OCI-LY1 (cell line): ENCODE results near the gene ABCB11.

Source experiments
- H2AFZ ChIP-seq: fragments of 200-600 bp; sonication (generic), shearing (Covaris generic); 2 replicates; pipeline ENCODE4 v1.6.0; 2014; ENCODE audit warnings: antibody characterized with exemption, mild to moderate bottlenecking, low read length
- H3F3A ChIP-seq: fragments of 200-600 bp; sonication (generic), shearing (Covaris generic); 2 replicates; pipeline ENCODE4 v1.6.0; 2014; ENCODE audit warnings: mild to moderate bottlenecking, antibody characterized with exemption, low read length, moderate library complexity; ENCODE audit not compliant: insufficient read depth
- H3K27ac ChIP-seq: fragments of 200-600 bp; sonication (generic); 2 replicates; pipeline ENCODE4 v1.5.1; 2014; ENCODE audit warnings: low read length, mixed run types, mild to moderate bottlenecking, low read depth; ENCODE audit not compliant: poor library complexity, severe bottlenecking
- H3K27me3 ChIP-seq: fragments of 200-600 bp; sonication (generic); 2 replicates; pipeline ENCODE4 v1.6.0; 2014; ENCODE audit warnings: antibody characterized with exemption, mild to moderate bottlenecking, low read length, moderate library complexity; ENCODE audit not compliant: insufficient read depth
- H3K36me3 ChIP-seq: fragments of 200-600 bp; sonication (generic); 2 replicates; pipeline ENCODE4 v1.6.1; 2014; ENCODE audit warnings: mild to moderate bottlenecking, antibody characterized with exemption, low read length, moderate library complexity, mixed read lengths; ENCODE audit not compliant: insufficient read depth
- H3K4me1 ChIP-seq: fragments of 200-600 bp; sonication (generic); 2 replicates; pipeline ENCODE4 v1.5.1; 2014; ENCODE audit warnings: mild to moderate bottlenecking, low read length, moderate library complexity; ENCODE audit not compliant: insufficient read depth, severe bottlenecking
- H3K4me2 ChIP-seq: fragments of 200-600 bp; sonication (generic), shearing (Covaris generic); 2 replicates; pipeline ENCODE4 v1.6.1; 2014; ENCODE audit warnings: low read length
- H3K4me3 ChIP-seq: fragments of 200-600 bp; sonication (generic); 2 replicates; pipeline ENCODE4 v1.5.1; 2014; ENCODE audit warnings: low read length, low read depth, mild to moderate bottlenecking, mixed read lengths; ENCODE audit not compliant: poor library complexity, severe bottlenecking
- H3K79me2 ChIP-seq: fragments of 200-600 bp; shearing (Covaris generic); 2 replicates; pipeline ENCODE4 v1.6.1; 2016; ENCODE audit warnings: mixed run types, low read length, mixed read lengths; ENCODE audit not compliant: insufficient read depth
- H3K9ac ChIP-seq: fragments of 200-600 bp; sonication (generic), shearing (Covaris generic); 2 replicates; pipeline ENCODE4 v1.6.1; 2014; ENCODE audit warnings: mild to moderate bottlenecking, low read length, mixed read lengths
- H3K9me2 ChIP-seq: fragments of 200-600 bp; sonication (generic), shearing (Covaris generic); 2 replicates; pipeline ENCODE4 v1.6.1; 2014; ENCODE audit warnings: low read depth, mild to moderate bottlenecking, low read length, mixed read lengths
- H3K9me3 ChIP-seq: fragments of 200-600 bp; shearing (Covaris generic); 2 replicates; pipeline ENCODE4 v1.6.1; 2014; ENCODE audit warnings: low read length, mixed read lengths
- H4K20me1 ChIP-seq: fragments of 200-600 bp; sonication (generic), shearing (Covaris generic); 2 replicates; pipeline ENCODE4 v1.6.0; 2016; ENCODE audit warnings: mild to moderate bottlenecking, low read length; ENCODE audit not compliant: insufficient read depth
- EZH2 ChIP-seq: fragments of 200-600 bp; sonication (generic), shearing (Covaris generic); IDR thresholded peaks from 2 replicates; pipeline ENCODE4 v1.8.0; 2017; ENCODE audit warnings: borderline replicate concordance, mixed run types, mild to moderate bottlenecking, antibody characterized with exemption, low read length, moderate library complexity, mixed read lengths
- TF ChIP-seq, protein P1 (sequence below): fragments of 200-600 bp; sonication (generic), shearing (Covaris generic); IDR thresholded peaks from 2 replicates; pipeline ENCODE4 v1.5.1; 2017; ENCODE audit warnings: mild to moderate bottlenecking, antibody characterized with exemption, low read length, moderate library complexity, mixed read lengths

The ABCB11 gene

DNA sequence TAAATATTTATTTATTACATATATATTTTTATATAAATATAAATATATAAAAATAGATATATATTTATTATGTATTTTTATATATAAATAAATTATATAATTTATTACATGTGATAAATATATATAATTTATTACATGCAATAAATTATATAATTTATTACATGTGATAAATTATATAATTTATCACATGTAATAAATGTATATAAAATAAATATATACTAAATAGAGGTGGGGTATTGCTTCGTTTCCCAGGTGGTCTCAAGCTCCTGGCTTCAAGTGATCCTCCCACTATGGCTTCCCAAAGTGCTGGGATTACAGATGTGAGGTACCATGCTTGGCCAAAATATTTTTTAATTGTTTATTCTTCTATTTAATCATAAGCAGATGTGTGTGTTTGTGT is 133.7 kb downstream of the ABCB11 start:
- TF ChIP-seq EZH2: no peak
- TF ChIP-seq, protein P1, sequence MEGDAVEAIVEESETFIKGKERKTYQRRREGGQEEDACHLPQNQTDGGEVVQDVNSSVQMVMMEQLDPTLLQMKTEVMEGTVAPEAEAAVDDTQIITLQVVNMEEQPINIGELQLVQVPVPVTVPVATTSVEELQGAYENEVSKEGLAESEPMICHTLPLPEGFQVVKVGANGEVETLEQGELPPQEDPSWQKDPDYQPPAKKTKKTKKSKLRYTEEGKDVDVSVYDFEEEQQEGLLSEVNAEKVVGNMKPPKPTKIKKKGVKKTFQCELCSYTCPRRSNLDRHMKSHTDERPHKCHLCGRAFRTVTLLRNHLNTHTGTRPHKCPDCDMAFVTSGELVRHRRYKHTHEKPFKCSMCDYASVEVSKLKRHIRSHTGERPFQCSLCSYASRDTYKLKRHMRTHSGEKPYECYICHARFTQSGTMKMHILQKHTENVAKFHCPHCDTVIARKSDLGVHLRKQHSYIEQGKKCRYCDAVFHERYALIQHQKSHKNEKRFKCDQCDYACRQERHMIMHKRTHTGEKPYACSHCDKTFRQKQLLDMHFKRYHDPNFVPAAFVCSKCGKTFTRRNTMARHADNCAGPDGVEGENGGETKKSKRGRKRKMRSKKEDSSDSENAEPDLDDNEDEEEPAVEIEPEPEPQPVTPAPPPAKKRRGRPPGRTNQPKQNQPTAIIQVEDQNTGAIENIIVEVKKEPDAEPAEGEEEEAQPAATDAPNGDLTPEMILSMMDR: no peak
- no peak overlapping the region for H3K4me3 ChIP-seq
- H3K27ac ChIP-seq: no peak overlapping the region

DNA sequence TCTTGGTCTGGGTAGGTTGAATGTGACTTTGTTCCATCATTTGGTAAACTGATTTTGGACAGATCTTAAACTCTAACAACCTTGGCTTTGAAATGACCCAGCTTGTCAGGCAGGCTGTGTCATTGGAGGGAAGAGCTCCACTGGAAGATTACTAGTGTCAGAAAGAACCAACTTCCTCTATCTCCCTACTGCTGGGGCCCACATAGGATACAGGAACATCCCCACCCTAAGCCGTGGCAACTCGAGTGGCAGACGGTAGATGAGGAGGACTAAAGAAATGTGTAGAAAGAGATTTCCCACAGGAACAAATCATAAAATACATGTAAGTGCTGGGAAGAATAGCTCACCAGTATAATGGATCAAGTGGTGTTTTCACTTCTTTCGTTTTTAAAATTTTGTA is 134.3 kb downstream of the ABCB11 start:
- Histone ChIP-seq H3K36me3 (no peaks in the 10 kb centered on the region), H3K27me3 (no peaks in the 10 kb centered on the region), H3K4me3 (no peak overlapping the region), H3K9me3 (no peaks in the 10 kb centered on the region), H2AFZ (no peak overlapping the region), H3K4me1 (no peaks in the 10 kb centered on the region), H3K9me2 (no peaks in the 10 kb centered on the region), H3K9ac (no peak overlapping the region), H3K79me2 (no peaks in the 10 kb centered on the region), H4K20me1 (no peaks in the 10 kb centered on the region), H3K4me2 (no peak overlapping the region), H3K27ac (no peak overlapping the region), H3F3A (no peaks in the 10 kb centered on the region)
- no peak for TF ChIP-seq EZH2
- TF ChIP-seq, protein P1: no peak

More for the DNA sequence above, 133.7 kb downstream of the ABCB11 start:
- no peaks in the 10 kb centered on the region for H3K9me2 ChIP-seq
- no peak overlapping the region for H3K4me2 ChIP-seq
- H3K36me3 ChIP-seq: no peaks in the 10 kb centered on the region
- no peaks in the 10 kb centered on the region for H4K20me1 ChIP-seq
- no peak overlapping the region for H2AFZ ChIP-seq
- no peaks in the 10 kb centered on the region for H3K79me2 ChIP-seq
- H3K27me3 ChIP-seq: no peaks in the 10 kb centered on the region
- H3F3A ChIP-seq: no peaks in the 10 kb centered on the region
- no peaks in the 10 kb centered on the region for H3K4me1 ChIP-seq
- H3K9me3 ChIP-seq: no peaks in the 10 kb centered on the region
- H3K9ac ChIP-seq: no peak overlapping the region

DNA sequence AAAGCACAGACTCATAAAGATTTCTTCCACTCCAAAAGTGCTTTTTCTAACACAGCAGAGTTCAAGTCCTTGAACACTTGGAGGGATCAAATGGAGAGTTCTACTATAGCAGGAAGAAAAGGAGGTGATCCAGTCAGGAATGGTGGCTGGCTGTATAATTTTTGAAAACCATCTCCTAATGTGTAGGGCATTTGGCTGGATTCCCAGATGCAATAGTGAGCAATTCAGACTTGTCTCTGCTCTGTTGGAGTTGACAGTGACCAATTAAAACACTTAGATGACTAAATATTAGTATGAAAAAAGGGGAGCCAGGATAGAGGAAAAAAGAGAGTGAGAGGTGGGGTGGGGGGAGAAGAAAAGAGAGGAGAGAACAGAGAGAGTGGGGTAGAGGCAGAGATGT is 135.4 kb downstream of the ABCB11 start:
- TF ChIP-seq, protein P1: no peak
- no peak for TF ChIP-seq EZH2
- no peak overlapping the region for H3K27ac ChIP-seq

More for the DNA sequence above, 135.4 kb downstream of the ABCB11 start:
- no peak overlapping the region for H3K4me3 ChIP-seq
- no peaks in the 10 kb centered on the region for H3K27me3 ChIP-seq
- no peak overlapping the region for H2AFZ ChIP-seq
- H3F3A ChIP-seq: no peaks in the 10 kb centered on the region
- no peaks in the 10 kb centered on the region for H3K9me3 ChIP-seq
- H3K9ac ChIP-seq: no peak overlapping the region
- H3K36me3 ChIP-seq: no peaks in the 10 kb centered on the region
- H3K9me2 ChIP-seq: no peaks in the 10 kb centered on the region
- H3K4me2 ChIP-seq: no peak overlapping the region
- no peaks in the 10 kb centered on the region for H4K20me1 ChIP-seq
- no peaks in the 10 kb centered on the region for H3K79me2 ChIP-seq
- H3K4me1 ChIP-seq: peaks cover 3% of the 10 kb centered on the region
